Epithelial cell of esophagus (primary cell): ENCODE measurements around the gene GTPBP2.
"Not testable (repeated sequence)": the region's sequence is repeated elsewhere in the genome, so short reads cannot be mapped to it uniquely, and the experiment has no call there.

Source experiments
- DNase-seq: peaks from one replicate; pipeline ENCODE4 v3.0.0; 2010; ENCODE audit warnings: low read depth
- H3K4me3 ChIP-seq: 2 replicates; pipeline ENCODE4 v1.5.1; 2011; ENCODE audit warnings: mild to moderate bottlenecking, low read length, control low read depth
- CTCF ChIP-seq: IDR thresholded peaks from 2 replicates; pipeline ENCODE4 v1.5.1; 2011; ENCODE audit warnings: low read depth, mild to moderate bottlenecking, low read length, control low read depth, inconsistent platforms; ENCODE audit not compliant: insufficient read depth; ENCODE audit errors: missing control alignments

The GTPBP2 gene

GRCh38 chr6:43668151-43669028 lies 39.3 kb upstream of the GTPBP2 start:
- peak; percentile 82 for DNase-seq
- TF ChIP-seq CTCF = peak; percentile 66
- H3K4me3 ChIP-seq = no peak overlapping the region

GRCh38 chr6:43667245-43668150 lies 38.4 kb upstream of the GTPBP2 start:
- peak; percentile 76 for DNase-seq
- H3K4me3 ChIP-seq = no peak overlapping the region
- peak; percentile 94 for TF ChIP-seq CTCF

- TF ChIP-seq CTCF = no peak
- DNase-seq = no peak
- no peak overlapping the region for H3K4me3 ChIP-seq
These were observed 37.3 kb upstream of the GTPBP2 start for GRCh38 chr6:43666196-43666920.

GRCh38 chr6:43665376-43665775 lies 36.3 kb upstream of the GTPBP2 start:
- no peak overlapping the region for H3K4me3 ChIP-seq
- TF ChIP-seq CTCF = no peak
- no peak for DNase-seq

GRCh38 chr6:43662948-43663347 lies 33.9 kb upstream of the GTPBP2 start:
- not testable (repeated sequence) for H3K4me3 ChIP-seq, DNase-seq

- TF ChIP-seq CTCF = no peak
- no peak overlapping the region for H3K4me3 ChIP-seq
- DNase-seq = no peak
These were observed 29.1 kb upstream of the GTPBP2 start for GRCh38 chr6:43658161-43658560.
